HG02852 (cell line): Measurements from ENCODE around the gene KBTBD7.

Source experiments
- ATAC-seq: cut with Tn5 transposase; IDR thresholded peaks from one replicate; pipeline ENCODE4 v1.9.1; 2021; ENCODE audit warnings: mild to moderate bottlenecking, moderate library complexity; ENCODE audit not compliant: unreplicated experiment

KBTBD7 gene, protein sequence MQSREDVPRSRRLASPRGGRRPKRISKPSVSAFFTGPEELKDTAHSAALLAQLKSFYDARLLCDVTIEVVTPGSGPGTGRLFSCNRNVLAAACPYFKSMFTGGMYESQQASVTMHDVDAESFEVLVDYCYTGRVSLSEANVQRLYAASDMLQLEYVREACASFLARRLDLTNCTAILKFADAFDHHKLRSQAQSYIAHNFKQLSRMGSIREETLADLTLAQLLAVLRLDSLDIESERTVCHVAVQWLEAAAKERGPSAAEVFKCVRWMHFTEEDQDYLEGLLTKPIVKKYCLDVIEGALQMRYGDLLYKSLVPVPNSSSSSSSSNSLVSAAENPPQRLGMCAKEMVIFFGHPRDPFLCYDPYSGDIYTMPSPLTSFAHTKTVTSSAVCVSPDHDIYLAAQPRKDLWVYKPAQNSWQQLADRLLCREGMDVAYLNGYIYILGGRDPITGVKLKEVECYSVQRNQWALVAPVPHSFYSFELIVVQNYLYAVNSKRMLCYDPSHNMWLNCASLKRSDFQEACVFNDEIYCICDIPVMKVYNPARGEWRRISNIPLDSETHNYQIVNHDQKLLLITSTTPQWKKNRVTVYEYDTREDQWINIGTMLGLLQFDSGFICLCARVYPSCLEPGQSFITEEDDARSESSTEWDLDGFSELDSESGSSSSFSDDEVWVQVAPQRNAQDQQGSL

DNA sequence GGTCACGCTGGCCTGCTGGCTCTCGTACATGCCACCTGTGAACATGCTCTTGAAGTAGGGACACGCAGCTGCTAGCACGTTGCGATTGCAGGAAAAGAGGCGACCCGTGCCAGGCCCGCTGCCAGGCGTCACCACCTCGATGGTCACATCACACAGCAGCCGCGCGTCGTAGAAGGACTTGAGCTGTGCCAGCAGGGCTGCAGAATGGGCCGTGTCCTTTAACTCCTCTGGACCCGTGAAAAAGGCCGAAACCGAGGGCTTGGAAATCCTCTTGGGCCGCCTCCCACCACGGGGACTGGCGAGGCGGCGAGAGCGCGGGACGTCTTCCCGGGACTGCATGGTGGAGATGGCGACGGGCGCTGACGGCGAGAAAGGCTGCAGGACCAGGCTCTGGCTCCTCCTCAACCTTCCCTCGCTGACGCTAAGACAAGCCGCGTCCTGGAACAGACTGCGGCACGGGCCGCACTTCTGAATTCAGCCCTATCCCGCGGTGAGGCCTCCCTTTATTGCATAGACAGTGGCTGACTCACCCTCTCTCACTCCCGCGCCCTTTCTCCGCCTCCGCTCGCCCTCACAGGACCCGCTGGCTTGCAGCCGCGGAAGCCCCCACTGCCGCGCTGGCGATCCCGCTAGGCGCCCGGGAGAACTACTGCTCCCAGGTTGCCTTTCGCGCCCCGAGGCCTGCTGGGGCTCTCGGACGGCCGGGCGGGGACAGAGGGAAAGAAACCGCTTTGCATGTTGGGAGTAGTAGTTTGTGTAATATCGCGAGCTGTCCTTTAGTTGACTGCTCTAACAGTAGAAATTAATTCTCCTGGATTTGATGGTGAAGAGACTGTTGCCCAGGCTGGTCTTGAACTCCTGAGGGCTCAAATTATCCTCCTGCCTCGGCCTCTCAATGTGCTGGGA, at the start of gene KBTBD7:
Gene KBTBD7, minus strand, starts transcription at position 651 of the 906 bp plus-strand sequence. Its CDS starts 312 bp downstream, at position 339.
- ATAC-seq = peak; percentile 95

DNA sequence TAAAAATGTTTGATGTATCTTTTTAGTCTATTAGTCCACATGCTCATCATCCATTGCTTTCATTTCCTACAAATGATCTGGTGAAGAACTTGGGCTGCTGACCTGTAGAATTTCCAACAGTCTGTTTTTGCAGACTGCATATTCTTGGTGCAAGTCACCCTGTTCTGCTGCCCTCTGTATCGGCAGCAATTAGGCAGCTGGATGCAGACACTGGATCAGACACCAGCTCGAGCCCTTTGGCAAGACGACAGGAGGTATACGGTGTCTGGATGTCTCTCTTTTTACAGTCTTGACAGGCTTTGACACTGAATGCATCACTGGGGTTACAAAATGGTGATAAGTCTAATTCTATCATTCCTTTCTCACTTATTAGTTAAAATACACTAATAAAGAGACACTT, 47.3 kb upstream of the KBTBD7 start:
- ATAC-seq = no peak

DNA sequence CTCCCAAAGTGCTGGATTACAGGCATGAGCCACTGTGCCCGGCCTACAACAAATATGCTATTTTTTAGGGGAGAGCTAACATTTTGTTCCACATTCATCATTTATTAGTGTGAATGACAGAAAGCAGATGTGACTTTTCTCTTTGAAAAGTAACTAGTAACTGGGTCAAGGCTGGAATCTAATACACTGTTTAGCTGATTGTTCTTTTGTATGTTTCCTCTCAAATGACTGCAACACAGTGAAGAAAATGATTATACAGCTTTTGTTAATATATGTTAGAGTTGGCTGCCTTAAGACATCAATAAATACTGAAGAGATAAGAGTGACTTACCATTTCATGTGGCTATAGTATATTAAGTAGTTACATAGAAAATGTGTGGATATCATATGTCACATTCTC, 42.0 kb upstream of the KBTBD7 start:
- no peak for ATAC-seq

DNA sequence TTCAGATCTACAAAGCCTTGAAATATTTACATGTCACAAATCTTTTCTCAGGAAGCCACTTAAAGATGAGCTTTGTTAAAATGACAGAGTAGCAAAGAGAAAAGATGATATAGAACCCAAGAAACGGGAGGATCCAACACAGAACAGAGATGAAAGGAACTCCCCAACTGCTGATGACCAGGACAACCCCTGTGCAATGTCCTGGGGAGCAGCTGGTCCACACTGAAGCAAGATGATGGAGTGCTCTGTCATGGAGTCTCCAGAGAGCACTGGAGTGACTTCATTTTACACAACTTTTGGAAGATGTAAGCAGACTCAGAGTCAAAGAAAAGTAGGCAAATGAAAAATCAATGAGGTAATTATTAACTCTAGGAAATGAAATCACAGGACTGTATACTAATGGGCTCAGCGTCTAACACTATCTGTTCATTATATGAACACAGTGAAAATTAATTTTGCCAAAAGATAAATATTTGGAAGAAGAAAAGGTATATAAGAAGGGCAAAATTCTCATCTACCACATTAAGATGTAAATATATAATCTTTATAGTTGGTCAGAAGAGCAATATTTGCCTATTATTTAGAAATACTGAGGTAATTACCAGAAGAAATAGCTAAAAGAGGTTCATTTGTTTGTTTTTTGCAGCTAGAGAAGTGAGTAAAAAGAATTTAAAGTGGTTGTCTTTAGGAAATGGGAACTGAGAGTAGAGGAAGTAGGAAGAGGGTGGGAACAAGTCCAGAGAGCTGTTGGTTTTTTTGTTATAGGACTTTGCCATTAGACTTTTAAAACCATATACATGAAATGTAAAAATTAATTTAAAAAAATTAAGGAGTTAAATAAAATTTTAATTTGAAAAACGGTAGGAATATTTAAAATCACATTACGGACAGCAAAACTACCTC, 38.5 kb upstream of the KBTBD7 start:
- no peak for ATAC-seq

DNA sequence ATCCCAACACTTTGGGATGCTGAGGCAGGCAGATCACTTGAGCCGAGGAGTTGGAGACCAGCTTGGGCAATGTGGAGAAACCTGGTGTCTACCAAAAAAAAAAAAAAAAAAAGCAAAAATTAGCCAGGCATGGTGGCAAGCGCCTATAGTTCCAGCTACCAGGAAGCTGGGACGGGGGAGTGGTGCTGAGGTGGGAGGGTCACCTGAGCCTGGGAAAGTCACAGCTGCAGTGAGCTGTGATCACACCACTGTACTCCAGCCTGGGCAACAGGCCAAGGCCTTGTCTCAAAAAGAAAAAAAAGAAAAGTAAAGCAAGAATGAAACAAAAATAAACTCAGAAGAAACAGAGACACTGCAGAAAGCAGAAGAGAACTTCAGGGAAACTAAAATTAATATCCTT, 37.4 kb upstream of the KBTBD7 start:
- no peak for ATAC-seq

GRCh38 chr13:41231025-41231677, 36.8 kb upstream of the KBTBD7 start:
- ATAC-seq = no peak

- no peak for ATAC-seq
These were observed 35.0 kb upstream of the KBTBD7 start for GRCh38 chr13:41229356-41229755.

GRCh38 chr13:41224113-41225110, 30.0 kb upstream of the KBTBD7 start:
- ATAC-seq = no peak

- ATAC-seq = peak; percentile 79
These were observed 28.0 kb upstream of the KBTBD7 start for GRCh38 chr13:41222259-41222852.

DNA sequence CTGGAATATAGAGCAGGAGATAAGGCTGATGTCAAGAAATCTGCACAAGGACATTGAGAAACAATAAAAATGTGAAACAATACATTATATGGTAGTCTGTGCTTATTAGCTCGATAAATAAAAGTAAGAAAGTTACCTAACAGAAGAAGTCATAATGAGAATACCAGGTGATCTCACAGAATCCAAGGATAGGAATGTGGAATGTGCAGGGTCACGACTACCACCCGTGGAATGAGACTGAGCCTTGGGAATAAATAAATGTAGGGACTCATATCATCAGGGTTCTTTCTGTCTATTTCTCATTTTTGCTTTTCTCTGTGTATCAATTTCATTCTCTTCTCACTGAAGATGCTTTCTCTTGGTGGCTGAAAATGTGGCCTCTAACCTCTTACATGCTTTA, 26.0 kb upstream of the KBTBD7 start:
- ATAC-seq = no peak

DNA sequence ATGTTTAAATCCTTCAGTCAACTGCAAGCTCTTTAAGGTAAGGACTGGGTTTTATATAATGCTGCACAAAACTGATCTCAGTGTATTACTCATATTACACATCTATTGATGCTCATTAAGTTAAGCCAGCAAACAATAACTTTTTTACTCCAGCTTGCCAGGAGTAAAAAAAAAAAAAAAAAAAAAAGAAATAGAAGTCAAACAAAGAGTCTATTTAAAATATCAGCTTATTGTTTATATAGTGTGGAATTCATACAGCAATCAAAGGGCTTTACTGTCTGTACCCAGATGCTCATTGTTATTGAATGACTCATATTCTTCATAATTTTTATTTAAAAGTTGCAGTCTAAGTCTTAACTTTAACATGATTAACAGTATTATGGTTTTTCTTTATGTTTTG, 21.8 kb upstream of the KBTBD7 start:
- ATAC-seq = no peak

DNA sequence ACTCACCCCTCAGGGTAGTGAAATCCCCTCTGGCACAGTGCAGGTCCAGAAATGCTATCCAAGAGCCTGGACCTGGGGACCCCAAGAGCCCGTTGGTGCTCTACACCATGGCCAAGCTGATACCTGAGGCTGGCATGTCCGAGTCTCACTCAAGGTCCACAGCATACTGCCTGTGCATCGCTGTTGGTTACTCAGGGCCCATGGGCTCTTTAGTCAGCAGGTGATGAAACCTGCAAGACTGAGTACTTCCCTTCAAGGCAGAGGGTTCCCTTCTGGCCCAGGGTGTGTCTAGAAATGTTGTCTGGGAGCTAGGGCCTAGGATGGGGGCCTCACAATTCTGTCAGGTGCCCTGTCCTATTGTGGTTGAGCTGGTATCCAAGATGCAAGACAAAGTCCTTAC, 19.6 kb upstream of the KBTBD7 start:
- no peak for ATAC-seq

GRCh38 chr13:41213316-41213715, 18.9 kb upstream of the KBTBD7 start:
- ATAC-seq = no peak

DNA sequence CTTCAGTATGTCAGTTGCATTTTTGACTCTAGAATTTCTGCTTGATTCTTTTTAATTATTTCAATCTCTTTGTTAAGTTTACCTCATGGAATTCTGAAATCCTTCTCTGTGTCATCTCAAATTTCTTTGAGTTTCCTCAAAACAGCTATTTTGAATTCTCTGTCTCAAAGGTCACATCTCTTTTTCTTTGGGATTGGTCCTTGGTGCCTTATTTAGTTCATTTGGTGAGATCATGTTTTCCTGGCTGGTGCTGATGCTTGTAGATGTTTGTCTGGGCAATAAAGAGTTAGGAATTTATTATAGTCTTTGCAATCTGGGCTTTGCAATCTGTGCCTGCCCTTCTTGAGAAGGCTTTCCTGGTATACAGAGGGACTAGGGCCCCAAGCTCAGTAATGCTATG, 18.5 kb upstream of the KBTBD7 start:
- ATAC-seq = no peak

DNA sequence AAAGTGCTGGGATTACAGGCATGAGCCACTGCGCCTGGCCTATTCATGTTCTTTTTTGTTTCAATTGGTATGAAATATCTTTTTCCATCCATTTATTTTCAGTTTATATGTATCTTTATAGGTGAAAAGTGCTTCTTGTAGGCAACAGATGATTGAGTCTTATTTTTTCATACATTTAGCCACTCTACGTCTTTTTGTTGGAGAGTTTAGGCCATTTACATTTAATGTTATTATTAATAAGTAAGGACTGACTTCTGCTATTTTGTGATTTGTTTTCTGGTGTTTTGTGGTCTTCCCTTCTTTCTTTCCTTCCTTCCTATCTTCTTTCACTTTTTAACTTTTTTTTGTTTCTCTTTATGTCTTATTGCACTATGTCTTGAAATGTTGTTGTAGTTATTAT, 16.7 kb upstream of the KBTBD7 start:
- ATAC-seq = no peak

GRCh38 chr13:41206467-41206866, 12.1 kb upstream of the KBTBD7 start:
- ATAC-seq = no peak

GRCh38 chr13:41203810-41204209, 9.4 kb upstream of the KBTBD7 start:
- no peak for ATAC-seq

GRCh38 chr13:41200126-41200525, 5.8 kb upstream of the KBTBD7 start:
- no peak for ATAC-seq
